ENCODE results near the gene PRR5. TPM values are rescaled to one million over a fixed set of nuclear protein-coding genes. Genes with fewer than 3 reads are reported as not detected.

PRR5 gene
- total RNA-seq, 2 donors from 2014 or later, result 15.1 to 19.9 TPM

- Mint-ChIP-seq H3K4me3 (no peak overlapping the region), H3K27ac (no peak overlapping the region), H3K9me3 (no peaks in the 10 kb centered on the region), H3K4me1 (no peaks in the 10 kb centered on the region), H3K27me3 (no peaks in the 10 kb centered on the region), H3K36me3 (ENCODE audit: low read depth) (no peaks in the 10 kb centered on the region)
- no peak for ATAC-seq (replicated peaks)
Observed at GRCh38 chr22:44727709-44728108, 25.7 kb downstream of the PRR5 start.

GRCh38 chr22:44728761-44729324, 26.8 kb downstream of the PRR5 start:
- Mint-ChIP-seq H3K4me1 (no peaks in the 10 kb centered on the region), H3K4me3 (peak overlapping the region; percentile 20), H3K36me3 (ENCODE audit: low read depth) (no peaks in the 10 kb centered on the region), H3K27ac (no peak overlapping the region), H3K9me3 (no peaks in the 10 kb centered on the region), H3K27me3 (no peaks in the 10 kb centered on the region)
- no peak for ATAC-seq (replicated peaks)

- no peaks in the 10 kb centered on the region for H3K27me3 Mint-ChIP-seq
- H3K36me3 Mint-ChIP-seq (ENCODE audit: low read depth), result no peaks in the 10 kb centered on the region
- H3K4me1 Mint-ChIP-seq, result no peaks in the 10 kb centered on the region
- no peaks in the 10 kb centered on the region for H3K9me3 Mint-ChIP-seq
- peak; percentile 62 for ATAC-seq (replicated peaks)
- no peak overlapping the region for H3K27ac Mint-ChIP-seq
- H3K4me3 Mint-ChIP-seq, result peak overlapping the region; percentile 20
Observed at GRCh38 chr22:44729391-44730021, 27.5 kb downstream of the PRR5 start.

GRCh38 chr22:44730022-44730393, 28.0 kb downstream of the PRR5 start:
- no peaks in the 10 kb centered on the region for H3K9me3 Mint-ChIP-seq
- H3K36me3 Mint-ChIP-seq (ENCODE audit: low read depth), result no peaks in the 10 kb centered on the region
- no peaks in the 10 kb centered on the region for H3K27me3 Mint-ChIP-seq
- H3K27ac Mint-ChIP-seq, result no peak overlapping the region
- H3K4me1 Mint-ChIP-seq, result no peaks in the 10 kb centered on the region
- H3K4me3 Mint-ChIP-seq, result no peak overlapping the region
- no peak for ATAC-seq (replicated peaks)

GRCh38 chr22:44730490-44731356, 28.7 kb downstream of the PRR5 start:
- Mint-ChIP-seq H3K4me1 (no peaks in the 10 kb centered on the region), H3K27me3 (no peaks in the 10 kb centered on the region), H3K36me3 (ENCODE audit: low read depth) (no peaks in the 10 kb centered on the region), H3K27ac (peak overlapping the region; percentile 37), H3K9me3 (no peaks in the 10 kb centered on the region), H3K4me3 (no peak overlapping the region)
- ATAC-seq (replicated peaks), result no peak

- Mint-ChIP-seq H3K27ac (no peak overlapping the region), H3K9me3 (no peaks in the 10 kb centered on the region), H3K4me1 (no peaks in the 10 kb centered on the region), H3K27me3 (no peaks in the 10 kb centered on the region), H3K36me3 (ENCODE audit: low read depth) (no peaks in the 10 kb centered on the region), H3K4me3 (no peak overlapping the region)
- ATAC-seq (replicated peaks), result no peak
Observed at GRCh38 chr22:44731357-44731970, 29.5 kb downstream of the PRR5 start.

GRCh38 chr22:44732017-44732561, 30.1 kb downstream of the PRR5 start:
- no peak overlapping the region for H3K4me3 Mint-ChIP-seq
- ATAC-seq (replicated peaks), result no peak
- H3K36me3 Mint-ChIP-seq (ENCODE audit: low read depth), result no peaks in the 10 kb centered on the region
- H3K27me3 Mint-ChIP-seq, result no peaks in the 10 kb centered on the region
- H3K4me1 Mint-ChIP-seq, result no peaks in the 10 kb centered on the region
- H3K27ac Mint-ChIP-seq, result no peak overlapping the region
- no peaks in the 10 kb centered on the region for H3K9me3 Mint-ChIP-seq

GRCh38 chr22:44732661-44733060, 30.7 kb downstream of the PRR5 start:
- Mint-ChIP-seq H3K27ac (no peak overlapping the region), H3K36me3 (ENCODE audit: low read depth) (no peaks in the 10 kb centered on the region), H3K4me1 (no peaks in the 10 kb centered on the region), H3K9me3 (no peaks in the 10 kb centered on the region), H3K27me3 (no peaks in the 10 kb centered on the region), H3K4me3 (no peak overlapping the region)
- no peak for ATAC-seq (replicated peaks)

GRCh38 chr22:44733426-44734106, 31.6 kb downstream of the PRR5 start:
- no peak for ATAC-seq (replicated peaks)
- Mint-ChIP-seq H3K4me3 (no peak overlapping the region), H3K9me3 (no peaks in the 10 kb centered on the region), H3K36me3 (ENCODE audit: low read depth) (no peaks in the 10 kb centered on the region), H3K4me1 (no peaks in the 10 kb centered on the region), H3K27ac (no peak overlapping the region), H3K27me3 (no peaks in the 10 kb centered on the region)

- no peak for ATAC-seq (replicated peaks)
- Mint-ChIP-seq H3K4me1 (no peaks in the 10 kb centered on the region), H3K36me3 (ENCODE audit: low read depth) (no peaks in the 10 kb centered on the region), H3K4me3 (no peak overlapping the region), H3K27ac (no peak overlapping the region), H3K27me3 (no peaks in the 10 kb centered on the region), H3K9me3 (no peaks in the 10 kb centered on the region)
Observed at GRCh38 chr22:44734278-44734677, 32.3 kb downstream of the PRR5 start.

- H3K4me1 Mint-ChIP-seq, result no peaks in the 10 kb centered on the region
- H3K36me3 Mint-ChIP-seq (ENCODE audit: low read depth), result no peaks in the 10 kb centered on the region
- ATAC-seq (replicated peaks), result no peak
- H3K4me3 Mint-ChIP-seq, result no peak overlapping the region
- no peaks in the 10 kb centered on the region for H3K9me3 Mint-ChIP-seq
- H3K27ac Mint-ChIP-seq, result no peak overlapping the region
- H3K27me3 Mint-ChIP-seq, result no peaks in the 10 kb centered on the region
Observed at GRCh38 chr22:44734801-44735517, 33.0 kb downstream of the PRR5 start.

- Mint-ChIP-seq H3K4me1 (no peaks in the 10 kb centered on the region), H3K27me3 (no peaks in the 10 kb centered on the region), H3K27ac (peak overlapping the region; percentile 50), H3K9me3 (no peaks in the 10 kb centered on the region), H3K36me3 (ENCODE audit: low read depth) (no peaks in the 10 kb centered on the region), H3K4me3 (no peak overlapping the region)
- ATAC-seq (replicated peaks), result peak; percentile 74
Observed at GRCh38 chr22:44735518-44736428, 33.8 kb downstream of the PRR5 start.
